Cardiac muscle cell (in vitro differentiated cells and primary cell): ENCODE data around the gene MYH16. TPM values are rescaled to one million over a fixed set of nuclear protein-coding genes. Genes with fewer than 3 reads are reported as not detected.

Source experiments
- DNase-seq, 2 donors: peaks; one replicate each; pipeline versions ENCODE4 v3.0.0 to v3.0.0-alpha.2; 2010 to 2017; ENCODE audit warnings: low read depth in 1 of 2, low spot score in 1 of 2
- H3K27ac ChIP-seq: fragments of 200-600 bp; sonication (generic); 2 replicates; pipeline ENCODE4 v1.5.1; 2016
- H3K27me3 ChIP-seq: fragments of 200-600 bp; sonication (generic); 2 replicates; pipeline ENCODE4 v1.6.0; 2016; ENCODE audit warnings: control low read depth
- H3K36me3 ChIP-seq: fragments of 200-600 bp; sonication (generic); 2 replicates; pipeline ENCODE4 v1.5.1; 2016; ENCODE audit warnings: control low read depth
- H3K4me1 ChIP-seq: fragments of 200-600 bp; sonication (generic); 2 replicates; pipeline ENCODE4 v1.8.1; 2017; ENCODE audit warnings: low read depth, mild to moderate bottlenecking, mixed run types
- H3K4me3 ChIP-seq: fragments of 200-600 bp; sonication (generic); 2 replicates; pipeline ENCODE4 v1.5.1; 2016; ENCODE audit warnings: mild to moderate bottlenecking
- H3K9me3 ChIP-seq: fragments of 200-600 bp; sonication (generic); 2 replicates; pipeline ENCODE4 v1.5.1; 2017; ENCODE audit warnings: low read depth, mild to moderate bottlenecking, control low read depth
- CTCF ChIP-seq: IDR thresholded peaks from 2 replicates; pipeline ENCODE4 v1.5.1; 2012; ENCODE audit warnings: low read depth, mild to moderate bottlenecking, low read length
- polyA plus RNA-seq: library from polyadenylated mRNA; unstranded; fragments of >200 nt; fragmentation: Nextera tagmentation; extraction: Ambion mirVana; gene quantifications from 2 replicates; pipeline ENCODE4 v1.2.1, GENCODE V29; 2016
- total RNA-seq: library from RNA; depleted of rRNA; stranded (reverse); fragments of >200 nt; gene quantifications from 2 replicates; pipeline ENCODE4 v1.2.3, GENCODE V29; 2016

The MYH16 gene
- total and polyA plus RNA-seq, 2 experiments from 2014 or later, result 0.15 TPM; not detected in 1

DNA sequence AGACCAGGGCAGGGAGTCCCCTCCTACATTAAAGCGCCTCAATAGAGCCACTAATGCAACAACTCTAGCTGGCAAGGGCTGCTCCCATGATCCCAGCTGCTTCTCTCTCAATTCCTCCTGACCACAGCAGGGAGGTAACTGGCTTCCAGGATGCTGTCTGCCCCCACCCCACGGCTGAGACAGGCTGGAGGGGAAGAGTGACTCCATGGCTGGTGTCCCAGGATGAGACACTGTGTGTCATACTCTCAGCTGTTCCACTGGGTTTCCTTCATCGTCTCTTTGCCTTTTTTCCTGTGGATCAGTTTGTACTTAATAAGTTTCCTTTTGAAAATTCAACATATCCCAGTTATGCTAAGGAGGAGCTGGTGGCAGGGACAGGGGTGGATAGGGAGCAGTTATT lies 27.7 kb upstream of the MYH16 start:
- H3K4me3 ChIP-seq, result no peak overlapping the region
- H3K27me3 ChIP-seq, result no peaks in the 10 kb centered on the region
- no peaks in the 10 kb centered on the region for H3K36me3 ChIP-seq
- DNase-seq, result no peak
- no peak for TF ChIP-seq CTCF
- no peaks in the 10 kb centered on the region for H3K9me3 ChIP-seq
- no peaks in the 10 kb centered on the region for H3K4me1 ChIP-seq
- no peak overlapping the region for H3K27ac ChIP-seq

DNA sequence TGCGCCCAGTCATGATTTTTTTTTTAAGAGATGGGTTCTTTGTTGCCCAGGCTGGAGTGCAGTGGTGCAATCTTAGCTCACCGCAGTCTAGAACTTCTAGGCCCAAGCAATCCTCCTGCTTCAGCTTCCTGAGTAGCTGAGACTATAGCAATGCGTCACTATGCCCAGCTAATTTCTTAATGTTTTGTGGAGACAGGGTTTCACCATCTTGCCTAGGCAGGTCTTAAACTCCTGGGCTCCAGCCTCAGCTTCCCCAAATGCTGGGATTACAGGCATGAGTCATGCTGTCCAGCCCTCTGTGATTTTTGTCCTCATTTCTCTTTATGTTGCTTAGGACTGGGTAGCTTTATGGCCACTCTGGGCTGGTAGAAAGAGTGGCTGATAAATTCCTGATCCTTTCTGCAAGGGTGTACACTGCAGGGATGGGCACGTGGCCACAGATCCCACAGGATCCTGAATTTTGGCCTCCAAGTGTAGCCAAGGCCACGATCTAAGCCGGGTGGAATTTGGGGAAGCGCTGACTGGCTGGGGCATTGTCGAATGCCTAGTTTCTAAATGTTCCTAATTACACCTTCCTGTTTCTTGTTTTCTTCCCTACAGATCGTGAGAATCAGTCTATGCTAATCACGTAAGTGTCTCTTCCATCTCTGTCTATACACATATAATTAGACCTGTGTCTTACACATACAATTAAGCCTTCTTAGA lies 24.1 kb upstream of the MYH16 start:
- Histone ChIP-seq H3K4me1 (no peaks in the 10 kb centered on the region), H3K27me3 (no peaks in the 10 kb centered on the region), H3K27ac (no peak overlapping the region), H3K4me3 (no peak overlapping the region), H3K36me3 (no peaks in the 10 kb centered on the region), H3K9me3 (no peaks in the 10 kb centered on the region)
- no peak for DNase-seq
- no peak for TF ChIP-seq CTCF

- DNase-seq, result no peak
- no peaks in the 10 kb centered on the region for H3K27me3 ChIP-seq
- H3K27ac ChIP-seq, result no peak overlapping the region
- no peaks in the 10 kb centered on the region for H3K36me3 ChIP-seq
- no peak overlapping the region for H3K4me3 ChIP-seq
- no peaks in the 10 kb centered on the region for H3K4me1 ChIP-seq
- TF ChIP-seq CTCF, result no peak
- no peaks in the 10 kb centered on the region for H3K9me3 ChIP-seq
Observed at GRCh38 chr7:99249985-99250575, 22.6 kb upstream of the MYH16 start.

DNA sequence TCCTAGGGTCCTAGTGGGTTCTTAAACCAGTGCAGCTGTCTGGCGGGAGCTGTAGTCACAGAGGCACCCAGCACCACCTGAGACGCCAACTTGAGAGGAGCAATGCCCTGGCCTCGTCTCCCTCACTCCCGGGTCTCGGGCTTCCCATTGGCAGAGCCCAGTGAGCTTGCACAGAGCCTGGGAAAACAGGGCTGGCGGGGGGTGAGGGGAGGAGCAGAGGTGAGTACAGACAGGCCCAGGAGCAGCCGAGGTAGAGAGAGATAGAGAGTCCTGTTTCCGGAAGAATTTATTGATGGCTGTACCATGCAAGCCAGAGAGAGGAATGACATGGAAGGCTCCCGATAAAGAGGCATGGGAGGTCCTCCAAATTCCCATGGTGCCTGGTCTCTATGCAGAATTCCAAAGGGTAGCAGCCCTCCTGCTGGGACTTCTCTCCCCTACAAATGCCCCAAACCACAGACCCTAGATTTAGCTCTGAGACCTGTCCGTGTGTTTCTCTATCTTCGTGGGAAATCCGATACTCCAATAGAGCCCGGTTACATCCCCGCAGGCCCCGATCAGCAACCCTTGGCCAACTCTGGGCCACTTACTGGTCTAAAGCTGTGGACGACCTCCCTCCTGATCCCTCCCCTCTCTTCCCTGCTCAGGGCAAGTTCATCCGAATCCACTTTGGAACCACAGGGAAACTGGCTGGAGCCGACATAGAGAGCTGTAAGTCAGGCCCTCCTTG lies 20.3 kb upstream of the MYH16 start:
- peak in 1 of 2 donors; percentile 7 for DNase-seq
- no peaks in the 10 kb centered on the region for H3K27me3 ChIP-seq
- H3K4me3 ChIP-seq, result no peak overlapping the region
- TF ChIP-seq CTCF, result no peak
- peak overlapping the region; percentile 36 for H3K27ac ChIP-seq
- no peaks in the 10 kb centered on the region for H3K4me1 ChIP-seq
- H3K9me3 ChIP-seq, result no peaks in the 10 kb centered on the region
- H3K36me3 ChIP-seq, result no peaks in the 10 kb centered on the region

DNA sequence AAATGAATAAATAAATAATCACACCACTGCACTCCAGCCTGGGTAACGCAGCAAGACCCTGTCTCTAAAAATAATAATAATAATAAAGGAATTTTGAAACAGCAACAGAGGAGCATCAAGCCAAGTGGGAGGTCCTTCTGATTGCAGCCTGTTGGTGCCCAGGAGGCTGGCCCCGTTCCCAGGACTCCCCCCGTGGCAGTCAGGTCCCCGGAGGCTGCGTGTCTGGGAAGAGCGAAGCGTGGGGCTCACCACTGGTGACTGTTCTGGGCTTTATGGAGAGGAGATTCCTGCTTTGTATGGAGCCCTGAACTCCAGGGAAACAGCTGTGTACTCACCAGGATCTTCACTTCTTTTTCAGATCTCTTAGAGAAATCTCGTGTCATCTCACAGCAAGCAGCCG lies 19.3 kb upstream of the MYH16 start:
- H3K27me3 ChIP-seq, result no peaks in the 10 kb centered on the region
- no peak overlapping the region for H3K27ac ChIP-seq
- TF ChIP-seq CTCF, result no peak
- no peak overlapping the region for H3K4me3 ChIP-seq
- H3K36me3 ChIP-seq, result no peaks in the 10 kb centered on the region
- no peaks in the 10 kb centered on the region for H3K9me3 ChIP-seq
- no peaks in the 10 kb centered on the region for H3K4me1 ChIP-seq
- DNase-seq, result peak in 1 of 2 donors; percentile 51
